Left renal cortex interstitium (tissue), 4 donors: ENCODE measurements around the gene YARS1. TPM values are rescaled to one million over a fixed set of nuclear protein-coding genes. Genes with fewer than 3 reads are reported as not detected.

Experiments used
- DNase-seq, 4 donors: peaks; one replicate each; pipeline ENCODE4 v3.0.0-alpha.2; 2013; ENCODE audit warnings: low read depth in 4 of 4, low spot score in 2 of 4, missing footprints in 1 of 4
- polyA plus RNA-seq, 4 donors: library from polyadenylated mRNA; unstranded; fragments of 120-200 nt; gene quantifications; one replicate each; pipeline ENCODE4 v1.2.1, GENCODE V29; 2013; ENCODE audit not compliant: insufficient read length in 4 of 4

The YARS1 gene
- polyA plus RNA-seq, 4 donors: 52.0 to 72.6 (median 59.5) TPM

GRCh38 chr1:32748926-32749325 is 68.2 kb downstream of the YARS1 start:
- no peak for DNase-seq

GRCh38 chr1:32748348-32748747 is 68.8 kb downstream of the YARS1 start:
- DNase-seq: no peak

GRCh38 chr1:32746130-32746529 is 71.0 kb downstream of the YARS1 start:
- DNase-seq: no peak

GRCh38 chr1:32744071-32744425 is 73.1 kb downstream of the YARS1 start:
- DNase-seq: no peak

GRCh38 chr1:32743380-32744070 is 73.6 kb downstream of the YARS1 start:
- no peak for DNase-seq

- no peak for DNase-seq
Observed at GRCh38 chr1:32742956-32743355, 74.2 kb downstream of the YARS1 start.

- no peak for DNase-seq
Observed at GRCh38 chr1:32742199-32742947, 74.8 kb downstream of the YARS1 start.

- DNase-seq: no peak
Observed at GRCh38 chr1:32741413-32742198, 75.6 kb downstream of the YARS1 start.

GRCh38 chr1:32741059-32741412 is 76.1 kb downstream of the YARS1 start:
- no peak for DNase-seq

- DNase-seq: no peak
Observed at GRCh38 chr1:32736812-32737791, 80.1 kb downstream of the YARS1 start.

- no peak for DNase-seq
Observed at GRCh38 chr1:32733582-32734321, 83.4 kb downstream of the YARS1 start.

- no peak for DNase-seq
Observed at GRCh38 chr1:32729254-32730046, 87.7 kb downstream of the YARS1 start.

GRCh38 chr1:32728413-32729077 is 88.6 kb downstream of the YARS1 start:
- DNase-seq: no peak

GRCh38 chr1:32727876-32728275 is 89.3 kb downstream of the YARS1 start:
- DNase-seq: no peak

- no peak for DNase-seq
Observed at GRCh38 chr1:32725615-32725982, 91.6 kb downstream of the YARS1 start.
